Colonic mucosa (tissue), 4 donors: ENCODE results near the gene XPNPEP1. TPM values are rescaled to one million over a fixed set of nuclear protein-coding genes. Genes with fewer than 3 reads are reported as not detected.

Experiments used
- DNase-seq: peaks from one replicate; pipeline ENCODE4 v3.0.0-alpha.2; 2020
- H3K27ac ChIP-seq: fragments of 200-600 bp; one replicate; pipeline ENCODE4 v1.8.0; 2021
- H3K27me3 ChIP-seq: fragments of 200-600 bp; one replicate; pipeline ENCODE4 v1.8.0; 2021
- H3K36me3 ChIP-seq: fragments of 200-600 bp; one replicate; pipeline ENCODE4 v1.8.0; 2021
- H3K4me1 ChIP-seq: fragments of 200-600 bp; one replicate; pipeline ENCODE4 v1.8.0; 2021; ENCODE audit warnings: mild to moderate bottlenecking
- H3K4me3 ChIP-seq: fragments of 200-600 bp; one replicate; pipeline ENCODE4 v1.8.0; 2021
- H3K9ac ChIP-seq, 2 donors: one replicate each; pipeline ENCODE4 v1.7.0; 2013; ENCODE audit warnings: control low read depth in 2 of 2, low read depth in 2 of 2, low read length in 2 of 2
- H3K9me3 ChIP-seq: fragments of 200-600 bp; one replicate; pipeline ENCODE4 v1.8.0; 2021
- intact Hi-C: fragments of 100-400 bp; cut with DNase I; formaldehyde crosslinking; loops from one replicate; pipeline ENCODE4 v1.14.1; 2022
- total RNA-seq, 2 donors: library from RNA; stranded (reverse); fragmentation: NEBNext Ultra II Directional in 1 of 2; extraction: Animal tissue kit (Norgen Biotek cat#: 25700) in 1 of 2; gene quantifications; one replicate each; pipeline ENCODE4 v1.2.1, GENCODE V29; 2021
- TF ChIP-seq, protein P1 (sequence below): fragments of 200-600 bp; IDR thresholded peaks from one replicate; pipeline ENCODE4 v1.8.0; 2022; ENCODE audit warnings: antibody characterized with exemption, mild to moderate bottlenecking
- donor health status: healthy.
- donor health status: DM: no; HTN: no; CAD: no.
- donor health status: DM: no; HTN: no; CAD: no.

XPNPEP1 gene
- total RNA-seq, 2 donors from 2014 or later, result 122 to 127 TPM

DNA sequence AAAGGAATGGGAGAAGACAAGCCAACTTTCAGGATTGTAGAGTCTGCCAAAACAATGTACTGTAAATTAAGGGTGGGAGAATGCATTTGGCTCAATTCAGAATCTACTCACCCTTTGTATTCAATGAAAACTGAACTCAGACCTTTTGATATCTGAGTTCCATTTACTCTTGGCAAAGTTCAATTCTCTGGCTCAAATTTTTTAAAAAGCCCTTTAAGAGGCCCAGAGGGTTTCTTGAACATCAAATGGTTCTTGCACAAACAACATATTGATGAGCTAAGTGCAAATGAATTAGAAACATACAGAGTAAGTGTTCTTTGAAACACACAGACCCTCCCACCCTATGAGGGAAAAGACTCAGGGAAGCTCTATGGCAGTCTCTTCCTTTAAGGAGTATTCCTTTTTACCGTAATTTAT is 5.2 kb upstream of the XPNPEP1 start:
- DNase-seq, result no peak
- Histone ChIP-seq H3K36me3 (no peaks in the 10 kb centered on the region), H3K27ac (no peak overlapping the region), H3K27me3 (no peaks in the 10 kb centered on the region), H3K4me1 (no peaks in the 10 kb centered on the region), H3K9ac (no peak overlapping the region), H3K9me3 (no peaks in the 10 kb centered on the region), H3K4me3 (no peak overlapping the region)
- TF ChIP-seq, protein P1, sequence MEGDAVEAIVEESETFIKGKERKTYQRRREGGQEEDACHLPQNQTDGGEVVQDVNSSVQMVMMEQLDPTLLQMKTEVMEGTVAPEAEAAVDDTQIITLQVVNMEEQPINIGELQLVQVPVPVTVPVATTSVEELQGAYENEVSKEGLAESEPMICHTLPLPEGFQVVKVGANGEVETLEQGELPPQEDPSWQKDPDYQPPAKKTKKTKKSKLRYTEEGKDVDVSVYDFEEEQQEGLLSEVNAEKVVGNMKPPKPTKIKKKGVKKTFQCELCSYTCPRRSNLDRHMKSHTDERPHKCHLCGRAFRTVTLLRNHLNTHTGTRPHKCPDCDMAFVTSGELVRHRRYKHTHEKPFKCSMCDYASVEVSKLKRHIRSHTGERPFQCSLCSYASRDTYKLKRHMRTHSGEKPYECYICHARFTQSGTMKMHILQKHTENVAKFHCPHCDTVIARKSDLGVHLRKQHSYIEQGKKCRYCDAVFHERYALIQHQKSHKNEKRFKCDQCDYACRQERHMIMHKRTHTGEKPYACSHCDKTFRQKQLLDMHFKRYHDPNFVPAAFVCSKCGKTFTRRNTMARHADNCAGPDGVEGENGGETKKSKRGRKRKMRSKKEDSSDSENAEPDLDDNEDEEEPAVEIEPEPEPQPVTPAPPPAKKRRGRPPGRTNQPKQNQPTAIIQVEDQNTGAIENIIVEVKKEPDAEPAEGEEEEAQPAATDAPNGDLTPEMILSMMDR, result no peak
- intact Hi-C loops, result loop anchor here (5.0 kb wide), 1 partner anchor 36 kb away; no protein-coding TSS in a partner anchor

DNA sequence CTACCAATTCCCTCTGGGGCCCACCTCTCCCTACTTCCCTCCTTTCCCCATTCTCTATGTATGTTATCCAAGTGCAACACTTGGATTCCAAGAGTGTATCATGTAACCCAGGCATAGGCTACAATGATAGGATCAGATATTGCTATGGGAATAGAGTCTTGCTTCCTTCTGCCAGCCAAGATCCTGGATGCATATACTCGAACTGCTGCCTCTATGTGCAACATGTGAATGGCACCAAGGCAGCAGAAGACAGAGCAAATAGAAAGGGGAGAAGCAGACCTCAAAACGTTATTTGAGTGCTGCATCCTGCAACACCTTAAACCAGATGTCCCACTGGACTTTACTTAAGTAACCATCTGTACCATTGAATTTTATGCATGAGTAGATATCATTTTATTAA is 3.5 kb upstream of the XPNPEP1 start:
- no peak overlapping the region for H3K27ac ChIP-seq
- no peak for DNase-seq
- H3K36me3 ChIP-seq, result no peaks in the 10 kb centered on the region
- no peak overlapping the region for H3K9ac ChIP-seq
- TF ChIP-seq, protein P1, result no peak
- intact Hi-C loops, result loop anchor here (5.0 kb wide), 1 partner anchor 35 kb away; no protein-coding TSS in a partner anchor
- H3K9me3 ChIP-seq, result no peaks in the 10 kb centered on the region
- no peak overlapping the region for H3K4me3 ChIP-seq
- H3K4me1 ChIP-seq, result peaks cover 8% of the 10 kb centered on the region
- no peaks in the 10 kb centered on the region for H3K27me3 ChIP-seq

DNA sequence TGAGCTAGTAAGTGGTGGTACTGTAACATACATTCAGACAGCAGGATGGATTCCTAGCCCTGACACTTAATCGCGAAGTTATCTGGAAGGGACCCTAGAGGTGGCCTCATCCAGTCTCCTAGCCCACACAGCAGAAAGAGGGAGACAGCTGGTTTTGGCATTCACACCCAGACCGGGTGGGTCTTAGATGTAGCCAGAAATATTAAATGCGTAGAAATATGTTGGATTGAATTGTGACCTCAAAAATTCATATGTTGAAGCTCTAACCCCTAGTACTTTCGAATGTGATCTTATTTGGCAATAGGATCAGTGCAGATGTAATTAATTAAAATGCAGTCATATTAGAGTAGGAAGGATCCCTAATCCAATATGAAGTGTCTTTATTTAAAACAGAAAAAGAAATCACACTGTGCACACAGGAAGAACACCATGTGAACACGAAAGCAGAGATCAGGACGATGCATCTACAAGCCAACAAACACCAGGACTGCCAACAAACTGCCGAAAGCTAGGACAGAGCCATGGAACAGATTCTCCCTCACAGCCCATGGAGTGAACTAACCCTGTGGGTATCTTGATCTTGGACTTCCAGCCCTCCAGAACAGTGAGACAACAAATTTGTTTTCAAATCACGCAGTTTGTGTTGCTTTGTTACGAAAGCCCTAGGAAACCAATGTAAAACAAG is 2.9 kb upstream of the XPNPEP1 start:
- intact Hi-C loops, result loop anchor here (5.0 kb wide), 1 partner anchor 34 kb away; no protein-coding TSS in a partner anchor
- no peaks in the 10 kb centered on the region for H3K36me3 ChIP-seq

DNA sequence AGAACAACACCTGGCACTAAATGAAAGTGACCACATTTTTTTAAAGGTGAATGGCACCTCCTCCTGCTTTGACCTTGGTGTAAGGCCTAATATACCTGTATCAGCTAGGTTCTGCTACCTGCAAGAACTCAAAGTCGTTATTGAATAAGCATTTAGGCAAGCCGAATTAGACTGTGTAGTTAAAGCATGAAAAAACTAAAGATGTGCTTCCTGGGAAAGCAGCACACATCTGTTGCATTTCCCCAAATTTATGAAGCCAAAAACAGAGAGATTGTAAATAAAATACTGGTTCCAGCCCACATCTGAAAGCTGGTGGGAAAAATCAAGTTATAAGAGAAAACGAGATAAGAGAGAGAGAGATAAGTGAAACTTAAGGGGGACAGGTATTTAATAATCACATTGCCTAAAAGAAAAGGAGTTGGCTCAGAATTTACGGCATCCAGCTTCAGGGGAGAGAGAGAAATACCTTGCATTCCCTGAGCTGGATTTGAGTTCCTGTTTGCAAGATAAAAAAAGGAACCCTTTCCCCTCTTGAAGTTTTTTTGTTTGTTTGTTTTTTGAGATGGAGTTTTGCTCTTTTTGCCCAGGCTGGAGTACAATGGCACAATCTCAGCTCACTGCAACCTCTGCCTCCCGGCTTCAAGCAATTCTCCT is 1.8 kb upstream of the XPNPEP1 start:
- intact Hi-C loops, result loop anchor here (5.0 kb wide), 1 partner anchor 33 kb away; no protein-coding TSS in a partner anchor
- Histone ChIP-seq H3K4me3 (no peak overlapping the region), H3K27me3 (no peaks in the 10 kb centered on the region), H3K4me1 (peaks cover 11% of the 10 kb centered on the region), H3K9ac (no peak overlapping the region), H3K9me3 (no peaks in the 10 kb centered on the region), H3K27ac (no peak overlapping the region), H3K36me3 (no peaks in the 10 kb centered on the region)
- TF ChIP-seq, protein P1, result no peak
- DNase-seq, result no peak

More for the DNA sequence above, 2.9 kb upstream of the XPNPEP1 start:
- H3K27me3 ChIP-seq, result no peaks in the 10 kb centered on the region
- H3K9me3 ChIP-seq, result no peaks in the 10 kb centered on the region
- H3K4me3 ChIP-seq, result no peak overlapping the region
- no peak overlapping the region for H3K9ac ChIP-seq
- peaks cover 11% of the 10 kb centered on the region for H3K4me1 ChIP-seq
- TF ChIP-seq, protein P1, result no peak
- DNase-seq, result no peak
- no peak overlapping the region for H3K27ac ChIP-seq

DNA sequence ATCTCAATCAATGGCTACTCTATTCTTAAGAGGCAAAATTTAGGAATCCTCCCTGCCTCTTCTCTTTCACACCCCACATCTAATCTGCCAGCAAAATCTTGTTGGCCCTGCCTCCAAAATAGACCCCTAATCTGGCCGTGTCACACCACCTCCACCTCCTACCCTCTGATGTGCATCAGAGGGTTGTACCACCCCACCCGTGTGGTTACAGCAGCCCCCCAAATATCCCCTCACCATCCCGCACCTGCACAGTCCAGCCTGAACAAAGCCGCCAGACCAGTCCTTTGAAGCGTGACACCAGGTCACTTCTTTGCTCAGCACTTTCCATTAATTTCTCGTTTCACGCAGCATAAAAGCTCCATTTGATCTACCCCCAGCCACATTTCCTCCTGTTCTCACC is 776 bp upstream of the XPNPEP1 start:
- no peak overlapping the region for H3K4me3 ChIP-seq
- intact Hi-C loops, result no loop called here

More for the DNA sequence above, 776 bp upstream of the XPNPEP1 start:
- Histone ChIP-seq H3K27ac (no peak overlapping the region), H3K27me3 (no peaks in the 10 kb centered on the region), H3K9ac (peak overlapping the region; percentile 24 to 78), H3K36me3 (no peaks in the 10 kb centered on the region), H3K4me1 (peaks cover 11% of the 10 kb centered on the region), H3K9me3 (no peaks in the 10 kb centered on the region)
- no peak for DNase-seq
- TF ChIP-seq, protein P1, result no peak
